ENCODE results near the gene EPC2. TPM values are rescaled to one million over a fixed set of nuclear protein-coding genes. Genes with fewer than 3 reads are reported as not detected.
"Not testable (repeated sequence)": the region's sequence is repeated elsewhere in the genome, so short reads cannot be mapped to it uniquely, and the experiment has no call there.

Gene EPC2
- total RNA-seq, 1 experiment from 2014 or later: 17.3 TPM

DNA sequence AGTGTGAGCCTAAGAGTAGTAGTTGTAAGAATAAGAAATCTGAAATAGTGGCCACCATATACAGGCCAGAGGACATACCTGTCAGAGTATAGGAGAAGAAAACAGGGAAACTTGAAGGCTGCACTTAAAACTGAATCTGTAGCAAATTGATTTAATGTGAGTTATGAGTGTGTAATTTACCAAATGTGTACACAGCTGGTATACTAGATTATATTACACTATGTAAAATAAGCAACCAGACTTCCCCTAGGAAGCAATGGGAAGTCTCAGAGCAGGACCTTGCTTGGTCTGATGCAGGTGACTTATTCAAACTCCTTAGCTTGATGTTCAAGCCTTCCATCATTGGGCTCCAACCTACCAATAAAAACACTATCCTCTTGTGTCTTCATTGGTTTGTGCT is 17.3 kb upstream of the EPC2 start:
- DNase-seq (ENCODE audit: low read depth, low spot score): no peak
- in situ Hi-C loops (cut with HindIII; ENCODE audit: low pct_unique_long_range_greater_than_20kb, low sequenced_read_pairs): no loop called here

GRCh38 chr2:148634749-148635148 is 9.8 kb upstream of the EPC2 start:
- no peak for DNase-seq (ENCODE audit: low read depth, low spot score)
- in situ Hi-C loops (cut with HindIII; ENCODE audit: low pct_unique_long_range_greater_than_20kb, low sequenced_read_pairs): no loop called here

DNA sequence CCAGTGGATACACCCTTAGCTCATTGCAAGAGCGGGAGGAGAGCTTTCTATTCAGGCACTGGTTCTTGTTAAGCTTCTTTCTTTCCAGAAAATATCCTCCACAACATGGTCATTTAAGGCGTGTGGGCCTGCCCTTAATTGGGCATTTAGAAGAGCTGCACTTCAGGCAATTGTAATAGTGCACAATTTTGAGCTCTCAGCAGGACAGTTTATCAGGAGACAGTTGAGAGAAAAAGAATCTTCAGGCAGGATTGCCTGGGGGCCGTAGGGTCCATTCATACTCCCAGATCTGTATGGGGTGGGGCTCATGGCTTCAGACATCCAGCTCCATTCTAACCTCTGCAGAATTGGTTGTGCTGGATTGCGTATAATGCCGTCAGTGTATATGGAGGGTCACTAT is 6.0 kb upstream of the EPC2 start:
- DNase-seq (ENCODE audit: low read depth, low spot score): no peak
- in situ Hi-C loops (cut with HindIII; ENCODE audit: low pct_unique_long_range_greater_than_20kb, low sequenced_read_pairs): no loop called here

- in situ Hi-C loops (cut with HindIII; ENCODE audit: low pct_unique_long_range_greater_than_20kb, low sequenced_read_pairs): no loop called here
- peak; percentile 48 for DNase-seq (ENCODE audit: low read depth, low spot score)
These were observed 3.8 kb upstream of the EPC2 start for GRCh38 chr2:148640767-148641166.

DNA sequence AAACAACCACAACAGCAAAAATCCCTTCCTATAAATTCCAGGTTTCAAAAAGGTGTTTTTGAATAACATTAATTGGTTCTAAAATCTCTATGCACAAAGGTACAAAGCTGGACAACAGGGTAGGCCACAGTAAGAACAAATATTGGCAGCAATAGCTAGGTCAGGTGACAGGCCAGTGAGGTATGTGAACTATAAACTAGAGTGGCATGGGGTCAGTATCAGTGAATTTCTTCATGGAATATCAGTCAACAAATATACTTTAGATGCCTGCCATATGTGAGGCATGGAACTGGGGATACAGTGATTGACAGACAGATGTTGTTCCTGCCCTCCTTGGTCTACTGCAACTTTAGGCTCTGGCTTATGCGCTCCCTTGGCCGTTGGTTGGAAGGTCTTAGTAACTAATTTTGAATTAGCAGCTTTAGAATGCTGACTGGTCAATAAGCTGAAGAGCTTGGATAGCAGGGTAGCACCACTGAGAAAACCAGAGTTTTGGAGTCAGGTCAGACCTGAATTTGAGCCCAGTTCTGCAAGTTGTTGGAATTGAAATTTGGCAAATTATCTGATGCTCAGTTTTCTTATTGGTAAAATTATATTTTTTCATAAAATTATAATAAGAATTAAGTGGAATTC is 2.3 kb upstream of the EPC2 start:
- in situ Hi-C loops (cut with HindIII; ENCODE audit: low pct_unique_long_range_greater_than_20kb, low sequenced_read_pairs): no loop called here
- no peak for DNase-seq (ENCODE audit: low read depth, low spot score)

DNA sequence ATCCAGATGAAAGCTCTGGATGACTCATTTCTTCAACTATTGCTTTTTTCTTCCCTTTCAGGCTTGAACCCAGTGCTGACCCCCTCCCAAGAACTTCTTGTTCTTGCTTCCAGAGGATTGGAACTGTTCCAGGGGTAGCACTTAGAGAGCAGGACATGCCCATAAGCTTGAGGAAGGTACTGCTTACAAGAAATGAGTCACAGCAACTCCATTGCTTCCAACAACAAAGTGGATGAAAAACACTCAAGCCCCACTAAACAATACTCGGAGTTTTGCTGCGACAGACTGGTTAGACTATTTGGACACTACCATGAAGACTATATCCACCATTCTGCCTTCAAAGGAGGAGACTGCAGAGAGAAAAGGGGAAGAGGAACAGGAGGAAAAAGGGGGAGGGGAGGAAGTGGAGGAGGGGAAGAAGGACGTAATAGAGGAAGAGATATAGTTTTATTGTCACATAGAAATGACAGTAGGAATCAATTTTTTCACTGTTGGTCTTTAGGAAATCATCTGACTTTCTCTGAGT is 1.6 kb upstream of the EPC2 start:
- no peak for DNase-seq (ENCODE audit: low read depth, low spot score)
- in situ Hi-C loops (cut with HindIII; ENCODE audit: low pct_unique_long_range_greater_than_20kb, low sequenced_read_pairs): no loop called here

- DNase-seq (ENCODE audit: low read depth, low spot score): no peak
- in situ Hi-C loops (cut with HindIII; ENCODE audit: low pct_unique_long_range_greater_than_20kb, low sequenced_read_pairs): no loop called here
These were observed 1.1 kb upstream of the EPC2 start for GRCh38 chr2:148643421-148643820.

GRCh38 chr2:148644883-148645538 is 460 bp downstream of the EPC2 start:
- DNase-seq (ENCODE audit: low read depth, low spot score): peak; percentile 88
- in situ Hi-C loops (cut with HindIII; ENCODE audit: low pct_unique_long_range_greater_than_20kb, low sequenced_read_pairs): no loop called here

GRCh38 chr2:148645539-148646230 is 1.1 kb downstream of the EPC2 start:
- peak; percentile 84 for DNase-seq (ENCODE audit: low read depth, low spot score)
- in situ Hi-C loops (cut with HindIII; ENCODE audit: low pct_unique_long_range_greater_than_20kb, low sequenced_read_pairs): no loop called here

DNA sequence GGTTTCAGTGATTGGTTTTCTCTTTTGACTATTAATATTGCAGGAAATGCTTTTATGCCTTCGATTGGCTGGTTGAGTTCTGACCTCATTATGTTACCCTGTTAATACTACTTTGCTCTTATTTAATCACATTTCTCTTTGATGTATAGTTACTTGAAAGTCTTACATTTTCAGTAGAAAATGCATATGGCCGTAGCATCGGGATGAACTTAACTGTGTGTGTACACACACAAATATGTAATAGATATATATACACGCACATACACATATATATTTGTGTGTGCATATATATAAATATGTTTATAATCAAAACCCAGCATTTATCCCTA is 1.6 kb downstream of the EPC2 start:
- DNase-seq (ENCODE audit: low read depth, low spot score): no peak
- in situ Hi-C loops (cut with HindIII; ENCODE audit: low pct_unique_long_range_greater_than_20kb, low sequenced_read_pairs): no loop called here

GRCh38 chr2:148647711-148648110 is 3.2 kb downstream of the EPC2 start:
- DNase-seq (ENCODE audit: low read depth, low spot score); in situ Hi-C loops (cut with HindIII; ENCODE audit: low pct_unique_long_range_greater_than_20kb, low sequenced_read_pairs): not testable (repeated sequence)

DNA sequence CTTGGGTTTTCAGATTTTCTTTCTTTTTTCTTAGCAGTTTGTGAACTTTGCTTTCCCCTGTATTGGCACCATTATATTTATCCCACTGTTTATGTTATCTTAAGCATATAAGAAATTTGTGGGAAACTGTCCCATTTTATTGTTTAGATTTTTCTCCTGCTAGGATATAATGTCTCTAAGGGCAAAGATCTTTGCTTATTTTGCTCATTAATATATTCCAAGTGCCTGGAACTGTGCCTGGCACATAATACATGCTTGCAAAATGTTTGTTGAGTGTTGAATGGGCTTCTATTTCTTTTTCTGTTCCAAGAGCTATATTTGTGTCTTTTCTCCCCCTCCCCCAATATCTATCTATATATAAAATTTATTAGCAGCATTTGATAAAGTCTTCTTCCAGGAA is 5.4 kb downstream of the EPC2 start:
- in situ Hi-C loops (cut with HindIII; ENCODE audit: low pct_unique_long_range_greater_than_20kb, low sequenced_read_pairs): no loop called here

DNA sequence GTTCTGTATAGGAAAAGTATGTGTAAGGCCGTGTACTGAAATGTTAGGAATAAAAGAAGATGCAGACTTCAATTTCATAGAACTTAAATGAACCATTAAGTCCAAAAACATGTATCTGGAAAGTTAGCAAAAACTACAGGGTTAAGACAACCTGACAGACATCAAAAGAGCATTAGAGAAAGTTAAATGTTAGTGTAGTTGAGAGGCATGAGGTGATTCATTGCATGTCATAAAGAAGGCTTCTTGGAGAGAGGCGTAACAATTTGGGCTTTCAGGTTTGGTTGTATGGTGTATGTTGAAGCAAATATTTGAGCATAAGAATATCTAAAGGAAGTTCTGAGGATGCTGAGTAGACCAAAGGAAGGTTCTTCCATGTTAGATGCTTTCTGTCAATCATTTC is 6.3 kb downstream of the EPC2 start:
- DNase-seq (ENCODE audit: low read depth, low spot score): no peak
- in situ Hi-C loops (cut with HindIII; ENCODE audit: low pct_unique_long_range_greater_than_20kb, low sequenced_read_pairs): no loop called here

More for the DNA sequence above, 5.4 kb downstream of the EPC2 start:
- DNase-seq (ENCODE audit: low read depth, low spot score): no peak

- DNase-seq (ENCODE audit: low read depth, low spot score): no peak
- in situ Hi-C loops (cut with HindIII; ENCODE audit: low pct_unique_long_range_greater_than_20kb, low sequenced_read_pairs): no loop called here
These were observed 7.4 kb downstream of the EPC2 start for GRCh38 chr2:148651972-148652371.

- DNase-seq (ENCODE audit: low read depth, low spot score): no peak
- in situ Hi-C loops (cut with HindIII; ENCODE audit: low pct_unique_long_range_greater_than_20kb, low sequenced_read_pairs): no loop called here
These were observed 8.9 kb downstream of the EPC2 start for GRCh38 chr2:148653437-148653836.

DNA sequence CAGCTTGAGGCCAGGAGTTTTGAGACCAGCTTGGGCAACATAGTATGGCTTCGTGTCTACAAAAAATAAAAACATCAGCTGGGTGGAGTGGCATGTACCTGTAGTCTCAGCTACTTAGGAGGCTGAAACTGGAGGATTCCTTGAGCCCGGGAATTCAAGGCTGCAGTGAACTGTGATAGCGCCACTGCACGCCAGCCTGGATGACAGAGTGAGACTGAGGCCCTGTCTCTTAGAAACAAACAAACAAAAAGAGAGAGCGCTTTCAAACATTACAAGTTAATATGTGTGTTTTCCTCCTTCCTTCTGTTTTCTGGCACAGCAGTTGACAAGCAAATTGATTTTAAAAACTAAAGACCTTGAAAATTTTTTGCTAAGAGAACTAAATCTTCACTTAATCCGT is 9.9 kb downstream of the EPC2 start:
- no peak for DNase-seq (ENCODE audit: low read depth, low spot score)
- in situ Hi-C loops (cut with HindIII; ENCODE audit: low pct_unique_long_range_greater_than_20kb, low sequenced_read_pairs): no loop called here

DNA sequence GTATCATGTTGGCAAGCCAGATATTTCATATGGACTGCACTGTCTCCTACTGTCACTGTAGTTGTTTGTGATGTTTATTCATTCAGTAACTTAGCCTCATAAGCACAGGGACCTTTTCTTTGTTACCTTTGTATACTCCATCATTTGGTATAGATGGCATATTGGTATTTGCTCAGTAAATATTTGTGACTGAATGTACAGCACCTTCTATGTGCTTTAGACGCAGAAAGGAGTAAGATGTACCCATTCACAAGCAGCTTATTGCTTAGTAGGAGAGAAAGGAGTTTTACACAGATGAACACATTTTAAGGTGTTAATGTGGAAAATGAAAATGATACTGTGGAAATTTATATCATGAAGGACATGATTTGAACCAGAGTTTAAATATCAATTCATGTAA is 12.0 kb downstream of the EPC2 start:
- in situ Hi-C loops (cut with HindIII; ENCODE audit: low pct_unique_long_range_greater_than_20kb, low sequenced_read_pairs): no loop called here
- DNase-seq (ENCODE audit: low read depth, low spot score): no peak

DNA sequence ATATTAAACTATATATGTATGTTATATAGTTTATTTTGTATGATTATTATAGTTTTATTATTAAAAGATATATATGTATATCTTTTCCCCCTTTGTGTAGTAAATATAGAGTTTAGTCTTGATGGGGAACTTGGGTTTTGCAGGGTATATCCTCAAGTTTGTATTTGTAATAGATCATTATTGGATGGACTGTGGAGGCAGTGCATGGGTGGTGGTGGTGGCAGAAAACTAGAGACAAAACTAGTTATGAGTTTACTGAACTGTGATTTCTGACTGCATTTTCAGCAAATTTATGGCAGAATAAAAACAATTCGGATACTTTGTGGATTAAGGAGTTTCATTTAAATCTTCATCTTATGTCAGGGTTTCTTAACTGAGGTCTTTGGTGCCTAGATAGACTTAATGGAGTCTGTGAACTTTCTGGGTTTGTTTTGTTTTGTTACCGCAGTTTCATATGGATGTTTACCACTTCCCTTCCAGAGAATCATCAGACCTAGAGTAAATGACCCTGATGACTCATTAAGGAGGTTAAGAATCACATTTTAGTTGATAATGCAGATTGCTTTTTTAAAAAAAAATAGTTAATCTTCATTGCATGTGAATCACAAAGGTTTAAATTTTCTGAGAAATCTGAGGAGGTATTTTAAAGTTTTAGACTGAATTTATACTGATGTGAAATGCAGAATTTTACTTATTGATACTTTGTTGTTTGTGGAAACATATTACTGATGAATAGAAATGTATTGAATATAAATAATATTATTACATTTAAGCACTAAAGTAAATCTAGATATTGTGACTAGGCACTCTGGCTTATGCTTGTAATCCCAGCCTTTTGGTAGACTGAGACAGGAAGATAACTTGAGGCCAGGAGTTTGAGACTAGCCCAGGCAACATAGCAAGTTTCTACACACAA is 14.5 kb downstream of the EPC2 start:
- in situ Hi-C loops (cut with HindIII; ENCODE audit: low pct_unique_long_range_greater_than_20kb, low sequenced_read_pairs): no loop called here
- DNase-seq (ENCODE audit: low read depth, low spot score): peak; percentile 58
